ENCODE results near the gene PCDHB1.

PCDHB1 gene

DNA sequence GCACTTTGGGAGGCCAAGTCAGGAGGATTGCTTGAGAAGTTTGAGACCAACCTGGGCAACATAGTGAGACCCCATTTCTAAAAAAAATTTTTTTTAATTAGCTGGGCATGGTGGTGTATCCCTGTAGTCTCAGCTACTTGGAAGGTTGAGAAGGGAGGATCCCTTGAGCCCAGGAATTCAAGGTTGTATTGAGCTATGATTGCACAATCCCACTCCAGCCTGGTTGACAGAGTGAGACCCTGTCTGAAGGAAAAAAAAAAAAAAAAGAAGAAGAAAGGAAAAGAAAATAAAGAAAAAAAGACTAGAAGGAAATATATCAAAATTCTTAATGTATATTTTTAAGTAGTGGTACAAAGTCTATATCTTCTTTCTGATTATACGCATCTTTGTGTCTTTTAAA is 28.8 kb upstream of the PCDHB1 start:
- Histone ChIP-seq H3K9me3 (ENCODE audit: control insufficient read depth, low read length) (no peaks in the 10 kb centered on the region), H3K36me3 (ENCODE audit: control insufficient read depth, insufficient read depth, low read length, severe bottlenecking) (no peaks in the 10 kb centered on the region), H3K27me3 (replicated peaks; ENCODE audit: control insufficient read depth, insufficient read depth, low read length) (no peaks in the 10 kb centered on the region), H3K9ac (ENCODE audit: low read length) (no peak overlapping the region), H3K4me3 (ENCODE audit: low read length) (no peak overlapping the region), H3K4me1 (ENCODE audit: control insufficient read depth, insufficient read depth, low read length) (no peaks in the 10 kb centered on the region)
- DNase-seq (ENCODE audit: low read depth) = no peak

DNA sequence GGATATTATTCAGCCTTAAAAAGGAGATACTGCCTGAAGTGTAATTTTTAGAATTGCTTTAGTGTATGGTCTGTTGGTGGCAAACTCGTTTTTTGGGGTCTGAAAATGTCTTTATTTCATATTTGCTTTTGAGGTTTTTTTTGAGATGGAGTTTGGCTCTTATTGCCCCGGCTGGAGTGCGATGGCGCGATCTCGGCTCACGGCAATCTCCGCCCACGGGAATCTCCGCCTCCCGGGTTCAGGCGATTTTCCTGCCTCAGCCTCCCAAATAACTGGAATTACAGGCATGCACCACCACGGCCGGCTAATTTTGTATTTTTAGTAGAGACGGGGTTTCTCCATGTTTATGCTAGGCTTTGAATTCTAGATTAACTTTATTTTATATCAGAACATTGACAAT is 20.2 kb upstream of the PCDHB1 start:
- H3K9me3 ChIP-seq (ENCODE audit: control insufficient read depth, low read length) = no peaks in the 10 kb centered on the region
- H3K36me3 ChIP-seq (ENCODE audit: control insufficient read depth, insufficient read depth, low read length, severe bottlenecking) = no peaks in the 10 kb centered on the region
- DNase-seq (ENCODE audit: low read depth) = no peak
- no peak overlapping the region for H3K4me3 ChIP-seq (ENCODE audit: low read length)
- H3K4me1 ChIP-seq (ENCODE audit: control insufficient read depth, insufficient read depth, low read length) = no peaks in the 10 kb centered on the region
- H3K9ac ChIP-seq (ENCODE audit: low read length) = no peak overlapping the region
- H3K27me3 ChIP-seq (replicated peaks; ENCODE audit: control insufficient read depth, insufficient read depth, low read length) = no peaks in the 10 kb centered on the region

- Histone ChIP-seq H3K36me3 (ENCODE audit: control insufficient read depth, insufficient read depth, low read length, severe bottlenecking) (no peaks in the 10 kb centered on the region), H3K4me3 (ENCODE audit: low read length) (no peak overlapping the region), H3K9ac (ENCODE audit: low read length) (no peak overlapping the region), H3K9me3 (ENCODE audit: control insufficient read depth, low read length) (no peaks in the 10 kb centered on the region), H3K4me1 (ENCODE audit: control insufficient read depth, insufficient read depth, low read length) (no peaks in the 10 kb centered on the region), H3K27me3 (replicated peaks; ENCODE audit: control insufficient read depth, insufficient read depth, low read length) (no peaks in the 10 kb centered on the region)
- DNase-seq (ENCODE audit: low read depth) = no peak
Measured at GRCh38 chr5:141032626-141033025, 18.5 kb upstream of the PCDHB1 start.

- Histone ChIP-seq H3K9me3 (ENCODE audit: control insufficient read depth, low read length) (no peaks in the 10 kb centered on the region), H3K4me1 (ENCODE audit: control insufficient read depth, insufficient read depth, low read length) (no peaks in the 10 kb centered on the region), H3K9ac (ENCODE audit: low read length) (no peak overlapping the region), H3K4me3 (ENCODE audit: low read length) (no peak overlapping the region), H3K36me3 (ENCODE audit: control insufficient read depth, insufficient read depth, low read length, severe bottlenecking) (no peaks in the 10 kb centered on the region), H3K27me3 (replicated peaks; ENCODE audit: control insufficient read depth, insufficient read depth, low read length) (no peaks in the 10 kb centered on the region)
- no peak for DNase-seq (ENCODE audit: low read depth)
Measured at GRCh38 chr5:141039061-141039460, 12.1 kb upstream of the PCDHB1 start.

GRCh38 chr5:141039517-141039916 is 11.7 kb upstream of the PCDHB1 start:
- no peak overlapping the region for H3K4me3 ChIP-seq (ENCODE audit: low read length)
- no peak for DNase-seq (ENCODE audit: low read depth)

GRCh38 chr5:141040093-141040770 is 10.9 kb upstream of the PCDHB1 start:
- peak; percentile 22 for DNase-seq (ENCODE audit: low read depth)
- no peaks in the 10 kb centered on the region for H3K4me1 ChIP-seq (ENCODE audit: control insufficient read depth, insufficient read depth, low read length)
- H3K4me3 ChIP-seq (ENCODE audit: low read length) = peak overlapping the region; percentile 72
- peak overlapping the region; percentile 31 for H3K9ac ChIP-seq (ENCODE audit: low read length)
- H3K36me3 ChIP-seq (ENCODE audit: control insufficient read depth, insufficient read depth, low read length, severe bottlenecking) = no peaks in the 10 kb centered on the region
- H3K27me3 ChIP-seq (replicated peaks; ENCODE audit: control insufficient read depth, insufficient read depth, low read length) = no peaks in the 10 kb centered on the region
- no peaks in the 10 kb centered on the region for H3K9me3 ChIP-seq (ENCODE audit: control insufficient read depth, low read length)

More at GRCh38 chr5:141039517-141039916, 11.7 kb upstream of the PCDHB1 start:
- H3K9me3 ChIP-seq (ENCODE audit: control insufficient read depth, low read length) = no peaks in the 10 kb centered on the region
- H3K4me1 ChIP-seq (ENCODE audit: control insufficient read depth, insufficient read depth, low read length) = no peaks in the 10 kb centered on the region
- H3K36me3 ChIP-seq (ENCODE audit: control insufficient read depth, insufficient read depth, low read length, severe bottlenecking) = no peaks in the 10 kb centered on the region
- H3K9ac ChIP-seq (ENCODE audit: low read length) = no peak overlapping the region
- no peaks in the 10 kb centered on the region for H3K27me3 ChIP-seq (replicated peaks; ENCODE audit: control insufficient read depth, insufficient read depth, low read length)

DNA sequence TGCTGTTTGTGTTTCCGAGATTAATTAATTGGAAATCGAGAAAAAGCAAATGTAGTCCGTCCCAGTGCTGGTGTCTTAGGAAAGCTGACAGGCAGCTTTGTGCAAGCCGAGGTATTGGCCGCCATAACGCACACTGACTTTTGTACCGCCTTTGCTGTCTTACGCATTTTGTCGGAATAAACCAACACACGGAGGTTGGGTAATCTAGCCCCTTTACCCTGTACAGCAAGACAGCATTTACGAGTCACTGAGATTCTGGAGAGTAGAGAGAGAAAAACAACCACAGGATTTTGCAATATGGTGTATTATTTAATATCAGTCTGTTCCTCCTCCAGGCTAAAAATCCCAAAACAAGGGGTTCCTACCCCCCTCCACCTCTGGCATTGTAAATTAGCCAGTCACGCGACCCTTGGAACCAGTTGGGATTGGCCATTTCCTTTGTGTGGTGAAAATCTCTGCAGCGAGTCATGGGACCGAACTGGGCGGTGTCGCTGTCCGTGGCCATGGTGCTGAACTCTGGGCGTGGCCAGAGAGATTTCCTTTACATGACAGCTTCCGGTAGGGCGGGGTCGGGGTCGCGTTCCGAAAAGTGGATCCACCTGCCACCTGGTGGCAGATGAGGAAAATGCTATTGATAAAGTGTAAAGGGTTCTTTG is 10.3 kb upstream of the PCDHB1 start:
- Histone ChIP-seq H3K4me3 (ENCODE audit: low read length) (peak overlapping the region; percentile 72), H3K9me3 (ENCODE audit: control insufficient read depth, low read length) (no peaks in the 10 kb centered on the region), H3K9ac (ENCODE audit: low read length) (peak overlapping the region; percentile 31), H3K36me3 (ENCODE audit: control insufficient read depth, insufficient read depth, low read length, severe bottlenecking) (no peaks in the 10 kb centered on the region), H3K4me1 (ENCODE audit: control insufficient read depth, insufficient read depth, low read length) (no peaks in the 10 kb centered on the region), H3K27me3 (replicated peaks; ENCODE audit: control insufficient read depth, insufficient read depth, low read length) (no peaks in the 10 kb centered on the region)
- peak; percentile 69 for DNase-seq (ENCODE audit: low read depth)

DNA sequence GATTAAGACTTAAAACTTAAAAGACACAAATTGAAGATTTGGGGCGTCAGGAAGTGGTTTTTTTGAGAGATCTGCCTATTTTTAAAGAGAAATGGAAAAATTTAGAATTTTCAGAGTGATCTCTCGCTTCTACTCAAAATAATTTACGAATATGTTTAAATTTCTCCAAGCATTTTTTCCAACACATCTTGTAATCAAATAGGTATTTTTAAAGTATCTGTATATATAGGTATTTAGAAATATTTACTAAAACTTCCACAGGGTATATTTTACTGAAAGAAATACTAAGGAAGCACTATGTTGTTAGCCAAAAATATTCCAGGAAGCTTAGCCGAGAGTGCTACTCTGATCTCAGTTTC is 9.8 kb upstream of the PCDHB1 start:
- Histone ChIP-seq H3K9ac (ENCODE audit: low read length) (no peak overlapping the region), H3K4me3 (ENCODE audit: low read length) (no peak overlapping the region), H3K36me3 (ENCODE audit: control insufficient read depth, insufficient read depth, low read length, severe bottlenecking) (no peaks in the 10 kb centered on the region), H3K9me3 (ENCODE audit: control insufficient read depth, low read length) (no peaks in the 10 kb centered on the region), H3K27me3 (replicated peaks; ENCODE audit: control insufficient read depth, insufficient read depth, low read length) (no peaks in the 10 kb centered on the region), H3K4me1 (ENCODE audit: control insufficient read depth, insufficient read depth, low read length) (no peaks in the 10 kb centered on the region)
- DNase-seq (ENCODE audit: low read depth) = no peak

DNA sequence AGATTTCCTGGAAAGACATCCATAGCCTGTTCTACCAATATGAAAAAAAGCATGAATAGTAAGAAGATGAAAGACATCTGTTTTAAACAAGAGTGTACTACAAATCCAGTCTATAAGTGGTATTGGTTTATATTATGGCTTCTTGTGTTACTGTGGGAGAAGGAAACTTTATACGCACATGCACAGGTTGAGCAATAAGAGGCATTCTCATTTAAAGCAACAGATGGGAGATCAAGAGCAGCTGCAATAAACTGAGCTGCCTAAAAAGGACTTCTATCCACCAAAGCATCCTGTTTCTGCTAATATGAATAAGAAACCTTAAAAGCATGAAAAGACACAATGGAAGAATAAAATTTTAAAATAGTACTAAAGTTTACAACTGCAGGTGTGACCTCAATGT is 8.6 kb upstream of the PCDHB1 start:
- Histone ChIP-seq H3K27me3 (replicated peaks; ENCODE audit: control insufficient read depth, insufficient read depth, low read length) (no peaks in the 10 kb centered on the region), H3K9ac (ENCODE audit: low read length) (no peak overlapping the region), H3K4me1 (ENCODE audit: control insufficient read depth, insufficient read depth, low read length) (no peaks in the 10 kb centered on the region), H3K9me3 (ENCODE audit: control insufficient read depth, low read length) (no peaks in the 10 kb centered on the region), H3K36me3 (ENCODE audit: control insufficient read depth, insufficient read depth, low read length, severe bottlenecking) (no peaks in the 10 kb centered on the region), H3K4me3 (ENCODE audit: low read length) (no peak overlapping the region)
- no peak for DNase-seq (ENCODE audit: low read depth)

GRCh38 chr5:141051521-141051866 is 320 bp downstream of the PCDHB1 start:
- no peak for DNase-seq (ENCODE audit: low read depth)
- H3K4me3 ChIP-seq (ENCODE audit: low read length) = peak overlapping the region; percentile 76
- H3K9ac ChIP-seq (ENCODE audit: low read length) = no peak overlapping the region
- no peaks in the 10 kb centered on the region for H3K36me3 ChIP-seq (ENCODE audit: control insufficient read depth, insufficient read depth, low read length, severe bottlenecking)
- H3K9me3 ChIP-seq (ENCODE audit: control insufficient read depth, low read length) = peaks cover 12% of the 10 kb centered on the region
- peaks cover 7% of the 10 kb centered on the region for H3K27me3 ChIP-seq (replicated peaks; ENCODE audit: control insufficient read depth, insufficient read depth, low read length)
- no peaks in the 10 kb centered on the region for H3K4me1 ChIP-seq (ENCODE audit: control insufficient read depth, insufficient read depth, low read length)

DNA sequence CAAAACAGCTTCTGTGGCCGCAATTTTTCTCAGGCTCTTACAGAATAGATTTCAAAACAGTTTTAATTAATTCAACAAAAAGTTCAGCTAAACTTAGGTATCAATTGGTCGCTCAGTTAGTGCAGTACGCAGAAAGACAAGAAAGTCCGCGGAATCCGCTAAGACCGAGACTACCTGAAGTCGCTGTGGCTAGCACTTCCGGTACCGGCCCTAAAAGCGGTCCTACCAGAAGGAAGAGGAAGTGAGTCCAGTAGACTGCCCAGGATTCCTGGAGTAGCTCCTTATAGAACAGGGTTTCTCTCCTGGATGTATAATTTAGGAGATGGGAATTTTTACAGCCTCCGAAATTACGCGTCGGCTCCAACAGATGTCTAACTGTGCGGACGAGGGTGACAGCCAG is 26.7 kb downstream of the PCDHB1 start:
- Histone ChIP-seq H3K4me3 (ENCODE audit: low read length) (peak overlapping the region; percentile 45), H3K9ac (ENCODE audit: low read length) (no peak overlapping the region), H3K9me3 (ENCODE audit: control insufficient read depth, low read length) (no peaks in the 10 kb centered on the region), H3K27me3 (replicated peaks; ENCODE audit: control insufficient read depth, insufficient read depth, low read length) (no peaks in the 10 kb centered on the region), H3K36me3 (ENCODE audit: control insufficient read depth, insufficient read depth, low read length, severe bottlenecking) (no peaks in the 10 kb centered on the region), H3K4me1 (ENCODE audit: control insufficient read depth, insufficient read depth, low read length) (no peaks in the 10 kb centered on the region)
- no peak for DNase-seq (ENCODE audit: low read depth)

GRCh38 chr5:141082228-141082627 is 31.1 kb downstream of the PCDHB1 start:
- Histone ChIP-seq H3K36me3 (ENCODE audit: control insufficient read depth, insufficient read depth, low read length, severe bottlenecking) (no peaks in the 10 kb centered on the region), H3K9me3 (ENCODE audit: control insufficient read depth, low read length) (no peaks in the 10 kb centered on the region), H3K27me3 (replicated peaks; ENCODE audit: control insufficient read depth, insufficient read depth, low read length) (no peaks in the 10 kb centered on the region), H3K4me1 (ENCODE audit: control insufficient read depth, insufficient read depth, low read length) (no peaks in the 10 kb centered on the region), H3K9ac (ENCODE audit: low read length) (no peak overlapping the region), H3K4me3 (ENCODE audit: low read length) (no peak overlapping the region)
- no peak for DNase-seq (ENCODE audit: low read depth)
